ENCODE measurements around the gene MFSD11.
"Not testable (repeated sequence)": the region's sequence is repeated elsewhere in the genome, so short reads cannot be mapped to it uniquely, and the experiment has no call there.

MFSD11 gene

DNA sequence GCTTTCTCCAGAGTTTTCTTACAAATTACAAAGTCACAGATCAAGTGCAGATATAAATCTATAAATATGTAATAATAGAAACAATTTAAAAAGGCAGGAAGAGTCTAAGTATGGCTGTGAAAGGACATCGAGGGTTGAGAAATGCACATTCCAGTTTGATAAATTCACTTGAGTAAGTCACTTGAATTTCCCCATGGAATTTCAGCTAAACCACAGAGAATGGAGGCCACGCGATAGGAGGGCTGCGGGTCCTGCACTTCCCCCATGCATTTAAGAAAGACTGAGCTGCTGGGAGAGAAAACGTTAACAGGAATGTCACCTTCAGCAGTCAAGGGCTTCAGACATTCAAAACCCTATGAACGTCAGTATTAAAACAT lies 21.1 kb upstream of the MFSD11 start:
- no peak overlapping the region for H3K27ac ChIP-seq
- TF ChIP-seq ZFX (IDR thresholded peaks at IDR 0.05): no peak
- TF ChIP-seq, protein P1, sequence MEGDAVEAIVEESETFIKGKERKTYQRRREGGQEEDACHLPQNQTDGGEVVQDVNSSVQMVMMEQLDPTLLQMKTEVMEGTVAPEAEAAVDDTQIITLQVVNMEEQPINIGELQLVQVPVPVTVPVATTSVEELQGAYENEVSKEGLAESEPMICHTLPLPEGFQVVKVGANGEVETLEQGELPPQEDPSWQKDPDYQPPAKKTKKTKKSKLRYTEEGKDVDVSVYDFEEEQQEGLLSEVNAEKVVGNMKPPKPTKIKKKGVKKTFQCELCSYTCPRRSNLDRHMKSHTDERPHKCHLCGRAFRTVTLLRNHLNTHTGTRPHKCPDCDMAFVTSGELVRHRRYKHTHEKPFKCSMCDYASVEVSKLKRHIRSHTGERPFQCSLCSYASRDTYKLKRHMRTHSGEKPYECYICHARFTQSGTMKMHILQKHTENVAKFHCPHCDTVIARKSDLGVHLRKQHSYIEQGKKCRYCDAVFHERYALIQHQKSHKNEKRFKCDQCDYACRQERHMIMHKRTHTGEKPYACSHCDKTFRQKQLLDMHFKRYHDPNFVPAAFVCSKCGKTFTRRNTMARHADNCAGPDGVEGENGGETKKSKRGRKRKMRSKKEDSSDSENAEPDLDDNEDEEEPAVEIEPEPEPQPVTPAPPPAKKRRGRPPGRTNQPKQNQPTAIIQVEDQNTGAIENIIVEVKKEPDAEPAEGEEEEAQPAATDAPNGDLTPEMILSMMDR (conservative IDR thresholded peaks at IDR 0.05): no peak

DNA sequence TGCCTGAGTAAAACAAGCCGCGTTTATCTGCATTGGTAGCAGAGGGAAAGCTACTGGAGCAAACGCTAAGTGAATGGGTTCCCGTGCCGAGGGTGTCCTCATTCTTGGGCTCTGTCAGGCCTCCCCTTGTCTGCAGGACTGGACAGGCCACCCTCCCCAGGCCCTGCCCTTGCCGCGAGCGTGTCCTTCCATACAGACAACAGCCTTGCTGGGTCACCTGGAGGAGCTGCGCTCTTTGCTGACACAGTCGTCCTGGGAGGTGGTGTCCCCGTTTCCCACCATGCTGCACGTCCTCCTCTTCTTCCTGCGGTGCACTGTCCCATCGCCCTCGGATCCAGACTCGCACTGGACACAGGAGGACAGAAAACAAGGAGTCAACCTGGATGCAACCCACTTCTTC lies 19.4 kb upstream of the MFSD11 start:
- TF ChIP-seq, protein P1 (conservative IDR thresholded peaks at IDR 0.05): no peak
- no peak for TF ChIP-seq ZFX (IDR thresholded peaks at IDR 0.05)
- no peak overlapping the region for H3K27ac ChIP-seq

DNA sequence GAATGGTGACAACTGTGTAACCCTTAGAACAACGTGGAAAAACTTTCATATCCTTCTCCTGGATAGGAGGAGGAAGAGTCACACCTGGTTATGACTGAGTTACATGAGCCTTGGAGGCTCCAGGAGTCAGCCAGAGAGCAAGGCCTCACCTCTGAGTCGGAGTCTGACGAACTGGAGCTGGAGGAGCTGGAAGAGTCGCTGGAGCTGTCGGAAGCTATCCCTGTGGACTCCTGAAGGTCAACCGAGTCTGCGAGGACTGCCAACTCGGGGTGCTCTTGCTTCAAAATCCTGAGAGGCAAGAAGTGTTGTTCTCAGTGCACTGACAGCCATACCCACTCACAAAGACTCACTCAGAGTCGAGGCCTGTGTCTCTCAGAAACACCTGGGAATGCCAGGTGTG lies 17.7 kb upstream of the MFSD11 start:
- TF ChIP-seq, protein P1 (conservative IDR thresholded peaks at IDR 0.05): no peak
- TF ChIP-seq ZFX (IDR thresholded peaks at IDR 0.05): no peak
- H3K27ac ChIP-seq: no peak overlapping the region

DNA sequence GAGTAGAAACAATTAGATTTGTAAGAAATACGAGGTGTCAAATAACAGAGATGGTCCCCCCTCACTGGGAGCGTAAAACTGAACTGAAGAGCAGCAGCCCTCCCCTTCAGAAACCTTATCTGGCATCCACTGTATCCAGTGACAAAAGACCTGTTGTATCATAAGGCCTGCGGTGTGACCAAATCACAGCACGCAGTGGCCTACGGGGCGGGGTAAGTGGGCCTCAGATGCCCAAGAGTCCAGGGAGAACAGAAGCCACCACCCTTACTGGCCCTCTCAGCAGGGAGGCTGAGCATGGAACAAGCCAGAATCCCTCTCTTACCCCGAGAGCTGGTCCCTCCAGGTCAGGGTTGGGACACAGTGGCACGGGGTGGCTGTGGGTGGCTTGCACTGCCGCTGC lies 17.0 kb upstream of the MFSD11 start:
- no peak for TF ChIP-seq ZFX (IDR thresholded peaks at IDR 0.05)
- TF ChIP-seq, protein P1 (conservative IDR thresholded peaks at IDR 0.05): no peak
- no peak overlapping the region for H3K27ac ChIP-seq

DNA sequence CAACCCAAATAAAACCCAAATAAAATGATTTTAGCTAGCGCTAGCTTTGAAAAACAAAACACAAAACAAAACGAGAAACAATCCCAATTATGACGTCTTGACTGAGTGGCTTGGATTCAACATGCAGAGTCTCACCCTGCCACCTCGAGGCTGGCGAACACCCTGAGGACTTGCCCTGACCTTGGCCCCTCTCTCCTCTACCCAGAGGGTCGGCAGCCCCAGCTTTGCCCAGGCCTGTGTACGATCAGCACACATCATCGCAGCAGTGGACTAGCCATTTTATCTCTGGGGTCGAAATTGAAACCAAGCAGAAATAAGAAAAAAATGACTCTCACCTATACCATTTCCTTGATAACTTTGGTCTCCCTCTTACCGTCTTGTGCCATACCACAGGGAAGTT lies 16.5 kb upstream of the MFSD11 start:
- no peak overlapping the region for H3K27ac ChIP-seq
- TF ChIP-seq, protein P1 (conservative IDR thresholded peaks at IDR 0.05): no peak
- no peak for TF ChIP-seq ZFX (IDR thresholded peaks at IDR 0.05)

DNA sequence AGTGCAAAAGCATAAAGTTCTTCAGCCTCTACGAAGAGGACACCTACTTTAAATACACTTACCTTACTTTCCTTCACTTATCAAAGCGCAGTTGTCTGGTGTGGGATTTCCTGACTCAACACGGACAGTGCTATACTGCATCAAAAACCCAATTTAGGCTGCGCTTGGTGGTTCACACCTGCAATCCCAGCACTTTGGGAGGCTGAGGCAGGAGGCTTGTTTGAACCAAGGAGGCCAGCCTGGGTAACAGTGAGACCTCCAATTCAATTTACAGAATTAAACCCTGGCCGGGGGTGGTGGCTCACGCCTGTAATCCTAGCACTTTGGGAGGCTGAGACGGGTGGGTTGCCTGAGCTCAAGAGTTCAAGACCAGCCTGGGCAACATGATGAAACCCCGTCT lies 15.6 kb upstream of the MFSD11 start:
- H3K27ac ChIP-seq: no peak overlapping the region
- TF ChIP-seq, protein P1 (conservative IDR thresholded peaks at IDR 0.05): no peak
- no peak for TF ChIP-seq ZFX (IDR thresholded peaks at IDR 0.05)

DNA sequence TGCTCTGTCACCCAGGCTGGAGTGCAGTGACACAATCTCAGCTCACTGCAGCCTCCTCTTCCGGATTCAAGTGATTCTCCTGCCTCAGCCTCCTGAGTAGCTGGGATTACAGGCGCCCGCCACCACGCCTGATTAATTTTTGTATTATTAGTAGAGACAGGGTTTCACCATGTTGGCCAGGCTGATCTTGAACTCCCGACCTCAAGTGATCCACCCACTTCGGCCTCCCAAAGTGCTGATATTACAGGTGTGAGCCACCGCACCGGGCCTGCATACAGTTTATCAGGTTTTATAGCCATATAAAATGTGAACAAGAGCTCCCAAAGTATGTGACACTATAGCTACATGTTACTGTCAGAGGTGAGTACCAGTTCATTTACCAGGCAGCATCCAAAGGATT lies 14.9 kb upstream of the MFSD11 start:
- not testable (repeated sequence) for H3K27ac ChIP-seq

DNA sequence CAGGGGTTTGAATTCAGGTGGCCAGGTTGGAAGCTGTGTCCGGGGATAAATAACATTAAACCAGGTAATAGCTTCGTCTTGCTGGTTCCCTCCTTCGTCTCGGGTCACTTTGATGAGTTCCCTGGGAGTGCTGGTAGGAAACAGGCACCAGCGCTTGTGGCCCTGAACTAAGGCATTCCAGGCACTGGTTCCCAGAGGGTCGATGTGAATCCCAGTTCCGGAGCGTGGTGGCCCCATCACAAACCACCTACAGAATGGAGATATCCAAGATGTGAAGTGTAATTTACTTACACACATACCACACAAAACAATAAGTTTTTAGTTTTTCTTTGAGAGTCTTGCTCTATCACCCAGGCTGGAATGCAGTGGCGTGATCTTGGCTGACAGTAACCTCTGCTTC lies 14.1 kb upstream of the MFSD11 start:
- no peak for TF ChIP-seq ZFX (IDR thresholded peaks at IDR 0.05)
- TF ChIP-seq, protein P1 (conservative IDR thresholded peaks at IDR 0.05): no peak
- no peak overlapping the region for H3K27ac ChIP-seq
